Breast epithelium (tissue), 3 donors: Measurements from ENCODE around the gene RFX8.

Experiments
- CTCF ChIP-seq, 3 donors: fragments of 450-650 bp; IDR thresholded peaks; one replicate each; pipeline ENCODE4 v1.5.1; 2016 to 2017; ENCODE audit warnings: antibody characterized with exemption in 3 of 3, mild to moderate bottlenecking in 3 of 3, moderate library complexity in 3 of 3
- POLR2A ChIP-seq: fragments of 450-650 bp; IDR thresholded peaks from one replicate; pipeline ENCODE4 v1.6.1; 2016; ENCODE audit warnings: antibody characterized with exemption, mild to moderate bottlenecking, moderate library complexity

GRCh38 chr2:101500180-101500579 is 25.3 kb upstream of the RFX8 start:
- TF ChIP-seq CTCF (IDR thresholded peaks at IDR 0.05) = no peak
- no peak for TF ChIP-seq POLR2A
